Mucosa of rectum (tissue), 2 donors: ENCODE data around the gene FAM241A.
"Not testable (repeated sequence)": the region's sequence is repeated elsewhere in the genome, so short reads cannot be mapped to it uniquely, and the experiment has no call there.

Experiments used
- H3K27ac ChIP-seq, 2 donors: one replicate each; pipeline ENCODE4 v1.7.0; 2013; ENCODE audit warnings: inconsistent platforms in 2 of 2, low read depth in 2 of 2, low read length in 2 of 2
- H3K27me3 ChIP-seq, 2 donors: one replicate each; pipeline ENCODE4 v1.7.0; 2013; ENCODE audit warnings: low read length in 2 of 2; ENCODE audit not compliant: control insufficient read depth in 2 of 2, insufficient read depth in 2 of 2
- H3K36me3 ChIP-seq, 2 donors: one replicate each; pipeline ENCODE4 v1.7.0; 2013; ENCODE audit warnings: low read length in 2 of 2; ENCODE audit not compliant: control insufficient read depth in 2 of 2, insufficient read depth in 2 of 2
- H3K4me1 ChIP-seq, 2 donors: one replicate each; pipeline ENCODE4 v1.7.0; 2013; ENCODE audit warnings: low read length in 2 of 2, mild to moderate bottlenecking in 1 of 2; ENCODE audit not compliant: control insufficient read depth in 2 of 2, insufficient read depth in 2 of 2
- H3K4me3 ChIP-seq, 2 donors: one replicate each; pipeline ENCODE4 v1.7.0; 2013; ENCODE audit warnings: low read length in 2 of 2
- H3K9ac ChIP-seq, 2 donors: one replicate each; pipeline ENCODE4 v1.7.0; 2013; ENCODE audit warnings: low read length in 2 of 2, low read depth in 1 of 2, mild to moderate bottlenecking in 1 of 2
- H3K9me3 ChIP-seq, 2 donors: one replicate each; pipeline ENCODE4 v1.7.0; 2013; ENCODE audit warnings: low read length in 2 of 2; ENCODE audit not compliant: control insufficient read depth in 2 of 2
- donor health status: healthy.
- donor health status: Normal muscosa, but diverticular disease.

Gene FAM241A

DNA sequence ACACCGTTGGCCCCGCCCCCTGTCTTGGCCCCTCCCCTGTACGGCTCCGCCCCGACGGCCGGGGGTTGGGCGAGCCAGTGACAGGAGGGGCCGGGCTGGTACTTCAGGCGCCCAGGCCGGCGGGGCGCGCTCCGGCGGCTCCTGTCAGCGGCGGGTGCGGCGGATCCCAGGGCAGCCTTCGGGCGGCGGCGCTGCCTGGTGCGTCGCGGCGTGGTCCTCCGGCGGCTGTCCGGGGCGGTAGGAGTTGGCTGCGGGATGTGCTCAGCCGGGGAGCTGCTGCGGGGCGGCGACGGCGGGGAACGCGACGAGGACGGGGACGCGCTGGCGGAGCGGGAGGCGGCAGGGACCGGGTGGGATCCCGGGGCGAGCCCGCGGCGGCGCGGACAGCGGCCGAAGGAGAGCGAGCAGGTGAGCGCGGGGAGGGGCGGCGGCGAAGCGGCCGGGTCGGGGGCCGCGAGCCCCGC is at the start of gene FAM241A:
Gene FAM241A (plus strand): TSS at position 129 of the 464 bp plus-strand sequence. CDS start 127 bp downstream, at position 256.
- Histone ChIP-seq H3K4me1 (peaks cover 0 to 2% of the 10 kb centered on the region in 2 donors), H3K27ac (peak within 1 kb of the TSS; percentile 75 to 82), H3K27me3 (no peaks in the 10 kb centered on the region), H3K4me3 (peak within 1 kb of the TSS; percentile 85 to 89), H3K9ac (peak within 1 kb of the TSS; percentile 67 to 82), H3K36me3 (no peaks in the 10 kb centered on the region), H3K9me3 (no peaks in the 10 kb centered on the region)

- H3K4me1 ChIP-seq = peaks cover 0 to 5% of the 10 kb centered on the region in 2 donors
- no peak overlapping the region for H3K27ac ChIP-seq
- H3K9me3 ChIP-seq = no peaks in the 10 kb centered on the region
- H3K27me3 ChIP-seq = no peaks in the 10 kb centered on the region
- no peaks in the 10 kb centered on the region for H3K36me3 ChIP-seq
- H3K4me3 ChIP-seq = no peak overlapping the region
- H3K9ac ChIP-seq = no peak overlapping the region
Observed at GRCh38 chr4:112098841-112099530, 46.3 kb upstream of the FAM241A start.

- peaks cover 0 to 5% of the 10 kb centered on the region in 2 donors for H3K4me1 ChIP-seq
- H3K36me3 ChIP-seq = no peaks in the 10 kb centered on the region
- no peaks in the 10 kb centered on the region for H3K9me3 ChIP-seq
- H3K27me3 ChIP-seq = no peaks in the 10 kb centered on the region
- no peak overlapping the region for H3K9ac ChIP-seq
- H3K27ac ChIP-seq = no peak overlapping the region
- H3K4me3 ChIP-seq = no peak overlapping the region
Observed at GRCh38 chr4:112099701-112100297, 45.5 kb upstream of the FAM241A start.

- H3K4me1 ChIP-seq = peaks cover 0 to 5% of the 10 kb centered on the region in 2 donors
- no peak overlapping the region for H3K4me3 ChIP-seq
- H3K27me3 ChIP-seq = no peaks in the 10 kb centered on the region
- H3K9me3 ChIP-seq = no peaks in the 10 kb centered on the region
- H3K9ac ChIP-seq = no peak overlapping the region
- H3K36me3 ChIP-seq = no peaks in the 10 kb centered on the region
- H3K27ac ChIP-seq = no peak overlapping the region
Observed at GRCh38 chr4:112102875-112103370, 42.3 kb upstream of the FAM241A start.

GRCh38 chr4:112105201-112105969 is 39.9 kb upstream of the FAM241A start:
- Histone ChIP-seq H3K27ac (no peak overlapping the region), H3K36me3 (no peaks in the 10 kb centered on the region), H3K4me1 (peaks cover 0 to 3% of the 10 kb centered on the region in 2 donors)

DNA sequence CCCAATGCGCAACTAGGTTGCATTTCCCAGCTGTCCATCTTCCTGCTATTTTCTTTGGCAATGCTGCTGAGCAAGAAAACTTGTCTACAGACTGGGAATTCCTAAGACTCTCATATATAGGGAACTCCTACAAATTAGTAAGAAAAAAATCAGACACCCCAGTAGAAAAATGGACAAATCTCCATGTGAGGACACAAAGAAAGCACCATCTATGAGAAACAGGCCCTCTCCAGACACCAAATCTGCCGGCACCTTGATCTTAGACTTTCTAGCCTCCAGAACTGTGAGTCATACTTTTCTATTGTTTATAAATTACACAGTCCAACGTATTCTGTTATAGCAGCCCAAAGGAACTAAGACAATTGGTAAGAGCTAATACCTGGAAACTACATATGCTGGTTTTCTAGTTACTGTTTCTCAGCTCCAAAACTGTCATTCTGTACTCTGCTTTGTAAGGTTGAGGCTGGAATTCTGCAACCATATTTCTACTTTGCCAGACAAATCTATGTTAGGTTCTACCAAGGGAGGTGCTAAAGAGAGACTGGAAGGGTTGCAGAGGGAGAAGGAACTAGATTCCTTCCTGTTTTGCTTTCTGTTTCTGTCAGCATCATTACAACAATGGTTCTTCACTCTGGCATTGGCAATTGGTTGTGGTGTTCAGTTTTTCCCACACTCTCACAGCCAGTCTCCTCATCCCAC is 35.7 kb upstream of the FAM241A start:
- Histone ChIP-seq H3K9me3 (no peaks in the 10 kb centered on the region), H3K27me3 (no peaks in the 10 kb centered on the region), H3K4me3 (no peak overlapping the region), H3K36me3 (no peaks in the 10 kb centered on the region), H3K4me1 (peaks cover 15 to 16% of the 10 kb centered on the region in 2 donors), H3K9ac (no peak overlapping the region), H3K27ac (no peak overlapping the region)

More at GRCh38 chr4:112105201-112105969, 39.9 kb upstream of the FAM241A start:
- H3K9ac ChIP-seq = no peak overlapping the region
- no peaks in the 10 kb centered on the region for H3K27me3 ChIP-seq
- no peaks in the 10 kb centered on the region for H3K9me3 ChIP-seq
- H3K4me3 ChIP-seq = no peak overlapping the region

DNA sequence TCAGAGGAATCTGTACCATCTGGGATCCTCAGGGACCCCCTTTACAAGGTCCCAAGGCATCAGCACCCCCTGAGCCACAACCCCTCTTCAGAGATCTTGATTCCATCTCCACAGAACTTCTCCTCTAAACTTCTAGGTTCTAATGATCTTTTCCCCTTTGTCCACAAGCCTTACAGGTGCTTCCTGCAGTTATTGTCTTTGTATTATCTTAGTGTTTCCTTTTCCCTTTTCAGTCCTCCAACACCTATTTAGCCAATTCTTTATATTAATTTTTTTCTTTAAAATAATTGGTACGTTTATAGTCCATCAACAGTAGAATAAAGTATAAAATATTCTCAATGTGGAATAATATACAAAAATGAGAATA is 35.2 kb upstream of the FAM241A start:
- peaks cover 15 to 16% of the 10 kb centered on the region in 2 donors for H3K4me1 ChIP-seq
- no peaks in the 10 kb centered on the region for H3K36me3 ChIP-seq
- no peak overlapping the region for H3K4me3 ChIP-seq
- no peaks in the 10 kb centered on the region for H3K27me3 ChIP-seq
- H3K27ac ChIP-seq = no peak overlapping the region
- H3K9ac ChIP-seq = no peak overlapping the region
- no peaks in the 10 kb centered on the region for H3K9me3 ChIP-seq

DNA sequence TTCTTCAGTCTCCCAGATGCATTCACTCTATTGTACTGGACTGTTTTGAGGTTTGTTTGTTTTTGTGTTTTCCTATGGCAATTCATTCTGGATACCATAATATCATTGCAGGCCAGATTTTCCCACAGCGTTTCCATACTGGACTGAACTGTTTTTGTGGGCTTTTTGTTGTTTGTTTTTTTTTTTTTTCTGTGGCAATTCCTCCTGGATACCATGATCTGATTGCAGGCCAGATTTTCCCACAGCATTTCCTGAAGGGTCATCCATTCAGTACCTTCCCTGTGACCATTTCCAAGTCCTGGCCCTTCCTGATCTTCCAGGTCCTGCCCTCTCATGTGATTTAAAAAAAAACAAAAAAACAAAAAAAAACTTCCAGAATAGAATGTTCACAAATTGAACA is 33.9 kb upstream of the FAM241A start:
- H3K36me3 ChIP-seq = no peaks in the 10 kb centered on the region
- H3K4me1 ChIP-seq = peaks cover 15 to 16% of the 10 kb centered on the region in 2 donors
- no peak overlapping the region for H3K9ac ChIP-seq
- no peaks in the 10 kb centered on the region for H3K27me3 ChIP-seq
- H3K27ac ChIP-seq = no peak overlapping the region
- H3K4me3 ChIP-seq = no peak overlapping the region
- H3K9me3 ChIP-seq = no peaks in the 10 kb centered on the region

DNA sequence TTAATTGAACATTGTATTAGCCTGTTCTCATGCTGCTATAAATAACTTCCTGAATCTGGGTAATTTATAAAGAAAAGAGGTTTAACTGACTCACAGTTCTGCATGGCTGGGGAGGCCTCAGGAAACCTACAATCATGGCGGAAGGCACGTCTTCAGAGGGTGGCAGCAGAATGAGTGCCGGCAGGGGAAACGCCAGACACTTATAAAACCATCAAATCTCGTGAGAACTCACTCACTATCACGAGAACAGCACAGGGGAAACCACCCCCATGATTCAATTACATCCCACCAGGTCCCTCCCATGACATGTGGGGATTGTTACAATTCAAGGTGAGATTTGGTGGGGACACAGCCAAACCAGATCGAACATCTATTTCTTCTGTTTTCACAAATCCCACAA is 33.2 kb upstream of the FAM241A start:
- not testable (repeated sequence) for H3K4me3 ChIP-seq, H3K27me3 ChIP-seq, H3K36me3 ChIP-seq, H3K27ac ChIP-seq, H3K9me3 ChIP-seq, H3K9ac ChIP-seq
- peaks cover 15 to 16% of the 10 kb centered on the region in 2 donors for H3K4me1 ChIP-seq
